H54 (cell line): ENCODE results near the gene SHMT1.
"Not testable (repeated sequence)": the region's sequence is repeated elsewhere in the genome, so short reads cannot be mapped to it uniquely, and the experiment has no call there.

Source experiments
- DNase-seq: peaks from one replicate; pipeline ENCODE4 v3.0.0; 2011; ENCODE audit warnings: low spot score, mixed read lengths; ENCODE audit not compliant: insufficient read length
- FAIRE-seq: peaks from 3 replicates; lab custom pipeline; 2011; peaks lifted over from hg19 to GRCh38; lab: Jason Lieb, UNC
- POLR2A ChIP-seq: IDR thresholded peaks from 2 replicates; pipeline ENCODE4 v1.6.1; 2011; ENCODE audit warnings: low read depth, mild to moderate bottlenecking, low read length

SHMT1 gene

GRCh38 chr17:18314059-18314730 is 49.2 kb downstream of the SHMT1 start:
- FAIRE-seq (no peak), DNase-seq (no peak)
- TF ChIP-seq POLR2A = no peak

- TF ChIP-seq POLR2A = no peak
- no peak for FAIRE-seq
- DNase-seq = no peak
Observed at GRCh38 chr17:18309202-18309601, 54.1 kb downstream of the SHMT1 start.

- FAIRE-seq, DNase-seq: not testable (repeated sequence)
Observed at GRCh38 chr17:18303206-18303605, 60.1 kb downstream of the SHMT1 start.

- FAIRE-seq = no peak
- no peak for DNase-seq
- no peak for TF ChIP-seq POLR2A
Observed at GRCh38 chr17:18300725-18301480, 62.4 kb downstream of the SHMT1 start.

GRCh38 chr17:18298061-18298460 is 65.3 kb downstream of the SHMT1 start:
- not testable (repeated sequence) for DNase-seq, FAIRE-seq

- no peak for TF ChIP-seq POLR2A
- no peak for FAIRE-seq
- DNase-seq = no peak
Observed at GRCh38 chr17:18291718-18292540, 71.4 kb downstream of the SHMT1 start.

- TF ChIP-seq POLR2A = no peak
- FAIRE-seq (no peak), DNase-seq (no peak)
Observed at GRCh38 chr17:18285296-18285695, 78.1 kb downstream of the SHMT1 start.

GRCh38 chr17:18281788-18282187 is 81.6 kb downstream of the SHMT1 start:
- DNase-seq (no peak), FAIRE-seq (no peak)
- no peak for TF ChIP-seq POLR2A

GRCh38 chr17:18280766-18281371 is 82.5 kb downstream of the SHMT1 start:
- no peak for DNase-seq
- no peak for FAIRE-seq
- no peak for TF ChIP-seq POLR2A

GRCh38 chr17:18280249-18280648 is 83.1 kb downstream of the SHMT1 start:
- TF ChIP-seq POLR2A = no peak
- DNase-seq = no peak
- FAIRE-seq = no peak

GRCh38 chr17:18278867-18279266 is 84.5 kb downstream of the SHMT1 start:
- DNase-seq (no peak), FAIRE-seq (no peak)
- TF ChIP-seq POLR2A = no peak
